ENCODE data around the gene SPTLC3.

SPTLC3 gene

GRCh38 chr20:13061381-13061780 is 52.6 kb downstream of the SPTLC3 start:
- no peaks in the 10 kb centered on the region for H3K79me2 ChIP-seq (ENCODE audit: control insufficient read depth, low read length)

DNA sequence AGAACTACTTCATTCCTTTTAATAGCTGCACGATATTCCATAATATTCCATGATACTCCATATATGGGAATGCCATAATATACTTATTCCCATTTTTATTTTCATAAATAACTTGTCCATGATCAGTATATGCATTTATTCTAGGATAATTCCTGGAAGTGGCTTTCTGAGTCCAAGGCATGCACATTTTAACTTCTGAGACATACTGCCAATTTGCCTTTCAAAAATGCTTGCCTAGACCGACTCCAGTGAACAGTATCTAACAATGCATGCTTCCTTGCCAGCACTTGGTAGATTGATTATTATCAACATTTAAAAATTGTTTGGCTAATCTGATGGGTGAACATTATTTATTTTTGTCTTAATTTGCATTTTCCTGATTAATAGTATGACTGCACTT is 54.0 kb downstream of the SPTLC3 start:
- H3K79me2 ChIP-seq (ENCODE audit: control insufficient read depth, low read length) = no peaks in the 10 kb centered on the region
- H3K27me3 ChIP-seq (ENCODE audit: control insufficient read depth, low read length) = no peaks in the 10 kb centered on the region
- H3K4me1 ChIP-seq (ENCODE audit: control insufficient read depth, low read length) = no peaks in the 10 kb centered on the region
- no peaks in the 10 kb centered on the region for H3K9me2 ChIP-seq (replicated peaks; ENCODE audit: control insufficient read depth, low read length)
- H4K20me1 ChIP-seq (ENCODE audit: control insufficient read depth, insufficient read depth, low read depth, low read length) = no peaks in the 10 kb centered on the region
- H3K4me3 ChIP-seq (ENCODE audit: low read length) = no peak overlapping the region
- H3K9me3 ChIP-seq (ENCODE audit: control insufficient read depth, insufficient read depth, low read length) = no peaks in the 10 kb centered on the region
- H3K4me2 ChIP-seq (ENCODE audit: low read length) = no peak overlapping the region
- TF ChIP-seq EZH2phosphoT487 (IDR thresholded peaks at IDR 0.05; ENCODE audit: borderline replicate concordance, low read length) = no peak
- TF ChIP-seq, protein P1, sequence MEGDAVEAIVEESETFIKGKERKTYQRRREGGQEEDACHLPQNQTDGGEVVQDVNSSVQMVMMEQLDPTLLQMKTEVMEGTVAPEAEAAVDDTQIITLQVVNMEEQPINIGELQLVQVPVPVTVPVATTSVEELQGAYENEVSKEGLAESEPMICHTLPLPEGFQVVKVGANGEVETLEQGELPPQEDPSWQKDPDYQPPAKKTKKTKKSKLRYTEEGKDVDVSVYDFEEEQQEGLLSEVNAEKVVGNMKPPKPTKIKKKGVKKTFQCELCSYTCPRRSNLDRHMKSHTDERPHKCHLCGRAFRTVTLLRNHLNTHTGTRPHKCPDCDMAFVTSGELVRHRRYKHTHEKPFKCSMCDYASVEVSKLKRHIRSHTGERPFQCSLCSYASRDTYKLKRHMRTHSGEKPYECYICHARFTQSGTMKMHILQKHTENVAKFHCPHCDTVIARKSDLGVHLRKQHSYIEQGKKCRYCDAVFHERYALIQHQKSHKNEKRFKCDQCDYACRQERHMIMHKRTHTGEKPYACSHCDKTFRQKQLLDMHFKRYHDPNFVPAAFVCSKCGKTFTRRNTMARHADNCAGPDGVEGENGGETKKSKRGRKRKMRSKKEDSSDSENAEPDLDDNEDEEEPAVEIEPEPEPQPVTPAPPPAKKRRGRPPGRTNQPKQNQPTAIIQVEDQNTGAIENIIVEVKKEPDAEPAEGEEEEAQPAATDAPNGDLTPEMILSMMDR (IDR thresholded peaks at IDR 0.05; ENCODE audit: low read depth, low read length, poor library complexity, severe bottlenecking) = no peak
- H3K36me3 ChIP-seq (ENCODE audit: control insufficient read depth, low read length) = no peaks in the 10 kb centered on the region
- no peaks in the 10 kb centered on the region for H3F3A ChIP-seq (ENCODE audit: control insufficient read depth, insufficient read depth)
- H3K27ac ChIP-seq (ENCODE audit: low read depth, low read length) = no peak overlapping the region

More at GRCh38 chr20:13061381-13061780, 52.6 kb downstream of the SPTLC3 start:
- Histone ChIP-seq H3K4me1 (ENCODE audit: control insufficient read depth, low read length) (no peaks in the 10 kb centered on the region), H3K27ac (ENCODE audit: low read depth, low read length) (no peak overlapping the region), H3K9me2 (replicated peaks; ENCODE audit: control insufficient read depth, low read length) (no peaks in the 10 kb centered on the region), H3K9me3 (ENCODE audit: control insufficient read depth, insufficient read depth, low read length) (no peaks in the 10 kb centered on the region), H3K4me2 (ENCODE audit: low read length) (no peak overlapping the region), H3K36me3 (ENCODE audit: control insufficient read depth, low read length) (no peaks in the 10 kb centered on the region), H3K27me3 (ENCODE audit: control insufficient read depth, low read length) (no peaks in the 10 kb centered on the region), H3F3A (ENCODE audit: control insufficient read depth, insufficient read depth) (no peaks in the 10 kb centered on the region), H4K20me1 (ENCODE audit: control insufficient read depth, insufficient read depth, low read depth, low read length) (no peaks in the 10 kb centered on the region), H3K4me3 (ENCODE audit: low read length) (no peak overlapping the region)
- TF ChIP-seq EZH2phosphoT487 (IDR thresholded peaks at IDR 0.05; ENCODE audit: borderline replicate concordance, low read length) = no peak
- TF ChIP-seq, protein P1 (IDR thresholded peaks at IDR 0.05; ENCODE audit: low read depth, low read length, poor library complexity, severe bottlenecking) = no peak

GRCh38 chr20:13068336-13068735 is 59.6 kb downstream of the SPTLC3 start:
- no peak for TF ChIP-seq EZH2phosphoT487 (IDR thresholded peaks at IDR 0.05; ENCODE audit: borderline replicate concordance, low read length)
- TF ChIP-seq, protein P1 (IDR thresholded peaks at IDR 0.05; ENCODE audit: low read depth, low read length, poor library complexity, severe bottlenecking) = no peak
- Histone ChIP-seq H3K9me3 (ENCODE audit: control insufficient read depth, insufficient read depth, low read length) (no peaks in the 10 kb centered on the region), H3K4me2 (ENCODE audit: low read length) (no peak overlapping the region), H3K79me2 (ENCODE audit: control insufficient read depth, low read length) (no peaks in the 10 kb centered on the region), H3K36me3 (ENCODE audit: control insufficient read depth, low read length) (no peaks in the 10 kb centered on the region), H3K4me1 (ENCODE audit: control insufficient read depth, low read length) (no peaks in the 10 kb centered on the region), H4K20me1 (ENCODE audit: control insufficient read depth, insufficient read depth, low read depth, low read length) (no peaks in the 10 kb centered on the region), H3K27me3 (ENCODE audit: control insufficient read depth, low read length) (no peaks in the 10 kb centered on the region), H3F3A (ENCODE audit: control insufficient read depth, insufficient read depth) (no peaks in the 10 kb centered on the region), H3K4me3 (ENCODE audit: low read length) (no peak overlapping the region), H3K27ac (ENCODE audit: low read depth, low read length) (no peak overlapping the region), H3K9me2 (replicated peaks; ENCODE audit: control insufficient read depth, low read length) (no peaks in the 10 kb centered on the region)
